Astrocyte (in vitro differentiated cells and primary cell): ENCODE measurements around the gene FCN1. TPM values are rescaled to one million over a fixed set of nuclear protein-coding genes. Genes with fewer than 3 reads are reported as not detected.

Experiments
- DNase-seq: peaks from one replicate; pipeline ENCODE4 v3.0.0-alpha.2; 2010; ENCODE audit warnings: low read depth
- FAIRE-seq: peaks from 2 replicates; lab custom pipeline; 2011; peaks lifted over from hg19 to GRCh38; lab: Jason Lieb, UNC
- H2AFZ ChIP-seq: 2 replicates; pipeline ENCODE4 v1.6.0; 2012; ENCODE audit warnings: low read depth, low read length, inconsistent platforms
- H3K27ac ChIP-seq: 2 replicates; pipeline ENCODE4 v1.5.1; 2011; ENCODE audit warnings: low read depth, low read length, inconsistent platforms
- H3K27me3 ChIP-seq: 2 replicates; pipeline ENCODE4 v1.6.0; 2011; ENCODE audit warnings: low read length, inconsistent platforms; ENCODE audit not compliant: insufficient read depth
- H3K36me3 ChIP-seq: 2 replicates; pipeline ENCODE4 v1.5.1; 2011; ENCODE audit warnings: low read length, inconsistent platforms; ENCODE audit not compliant: insufficient read depth
- H3K4me1 ChIP-seq: 2 replicates; pipeline ENCODE4 v1.5.1; 2011; ENCODE audit warnings: low read length, inconsistent platforms; ENCODE audit not compliant: insufficient read depth
- H3K4me2 ChIP-seq: 2 replicates; pipeline ENCODE4 v1.6.0; 2012; ENCODE audit warnings: low read length, inconsistent platforms
- H3K4me3 ChIP-seq: 2 replicates; pipeline ENCODE4 v1.5.1; 2011; ENCODE audit warnings: low read depth, mild to moderate bottlenecking, low read length, inconsistent platforms; ENCODE audit not compliant: insufficient read depth
- H3K79me2 ChIP-seq: 2 replicates; pipeline ENCODE4 v1.6.0; 2012; ENCODE audit warnings: mild to moderate bottlenecking, low read length, inconsistent platforms; ENCODE audit not compliant: insufficient read depth
- H3K9ac ChIP-seq: 2 replicates; pipeline ENCODE4 v1.6.0; 2012; ENCODE audit warnings: mild to moderate bottlenecking, low read length, inconsistent platforms
- H3K9me3 ChIP-seq: 2 replicates; pipeline ENCODE4 v1.5.1; 2012; ENCODE audit warnings: low read depth, mild to moderate bottlenecking, low read length, inconsistent platforms; ENCODE audit not compliant: insufficient read depth
- H4K20me1 ChIP-seq: 2 replicates; pipeline ENCODE4 v1.6.0; 2012; ENCODE audit warnings: low read length, inconsistent platforms; ENCODE audit not compliant: insufficient read depth
- H3K27ac Mint-ChIP-seq: one replicate; pipeline ENCODE4 v1.8.0; 2021; ENCODE audit warnings: mild to moderate bottlenecking, mixed read lengths; ENCODE audit not compliant: unreplicated experiment
- H3K27me3 Mint-ChIP-seq: one replicate; pipeline ENCODE4 v1.8.0; 2021; ENCODE audit warnings: low read depth, mixed read lengths; ENCODE audit not compliant: unreplicated experiment
- H3K36me3 Mint-ChIP-seq: one replicate; pipeline ENCODE4 v1.8.0; 2021; ENCODE audit warnings: low read depth, mixed read lengths; ENCODE audit not compliant: unreplicated experiment
- H3K4me1 Mint-ChIP-seq: one replicate; pipeline ENCODE4 v1.8.0; 2021; ENCODE audit warnings: low read depth, mixed read lengths; ENCODE audit not compliant: unreplicated experiment
- H3K4me3 Mint-ChIP-seq: one replicate; pipeline ENCODE4 v1.8.0; 2021; ENCODE audit warnings: mild to moderate bottlenecking, moderate library complexity, mixed read lengths; ENCODE audit not compliant: unreplicated experiment
- H3K9me3 Mint-ChIP-seq: one replicate; pipeline ENCODE4 v1.8.0; 2021; ENCODE audit warnings: mild to moderate bottlenecking, mixed read lengths; ENCODE audit not compliant: unreplicated experiment
- CTCF ChIP-seq: IDR thresholded peaks from 2 replicates; pipeline ENCODE4 v1.5.1; 2011; ENCODE audit warnings: low read depth, mild to moderate bottlenecking, inconsistent platforms, low read length, moderate library complexity; ENCODE audit not compliant: insufficient read depth
- EZH2 ChIP-seq: IDR thresholded peaks from 2 replicates; pipeline ENCODE4 v1.6.1; 2012; ENCODE audit warnings: mild to moderate bottlenecking, low read length, inconsistent platforms; ENCODE audit not compliant: insufficient read depth
- total RNA-seq: library from RNA; stranded (reverse); gene quantifications from 2 replicates; pipeline ENCODE4 v1.2.1, GENCODE V29; 2021

FCN1 gene
- total RNA-seq, 1 donor from 2014 or later = not detected

GRCh38 chr9:134949681-134950385 lies 32.1 kb upstream of the FCN1 start:
- DNase-seq = no peak
- no peaks in the 10 kb centered on the region for H3K36me3 ChIP-seq
- TF ChIP-seq EZH2 (no peak), CTCF (no peak)
- no peaks in the 10 kb centered on the region for H4K20me1 ChIP-seq
- H3K4me3 ChIP-seq = no peak overlapping the region
- H3K27ac ChIP-seq = no peak overlapping the region
- H2AFZ ChIP-seq = no peak overlapping the region
- peaks cover 2% of the 10 kb centered on the region for H3K27me3 ChIP-seq
- no peaks in the 10 kb centered on the region for H3K9me3 ChIP-seq
- FAIRE-seq = no peak
- Mint-ChIP-seq H3K4me1 (no peaks in the 10 kb centered on the region), H3K36me3 (no peaks in the 10 kb centered on the region), H3K9me3 (peaks cover 2% of the 10 kb centered on the region), H3K4me3 (no peak overlapping the region), H3K27me3 (peaks cover 12% of the 10 kb centered on the region), H3K27ac (no peak overlapping the region)
- no peak overlapping the region for H3K4me2 ChIP-seq
- H3K9ac ChIP-seq = no peak overlapping the region
- H3K4me1 ChIP-seq = no peaks in the 10 kb centered on the region
- H3K79me2 ChIP-seq = no peaks in the 10 kb centered on the region

GRCh38 chr9:134948149-134948548 lies 30.4 kb upstream of the FCN1 start:
- no peak overlapping the region for H2AFZ ChIP-seq
- peaks cover 5% of the 10 kb centered on the region for H3K27me3 ChIP-seq
- Mint-ChIP-seq H3K27me3 (peaks cover 14% of the 10 kb centered on the region), H3K4me1 (no peaks in the 10 kb centered on the region), H3K9me3 (peaks cover 1% of the 10 kb centered on the region), H3K4me3 (no peak overlapping the region), H3K27ac (no peak overlapping the region), H3K36me3 (no peaks in the 10 kb centered on the region)
- TF ChIP-seq EZH2 (no peak), CTCF (no peak)
- no peak overlapping the region for H3K4me2 ChIP-seq
- H3K27ac ChIP-seq = no peak overlapping the region
- no peak for FAIRE-seq
- H3K9me3 ChIP-seq = no peaks in the 10 kb centered on the region
- H3K79me2 ChIP-seq = no peaks in the 10 kb centered on the region
- H3K4me3 ChIP-seq = no peak overlapping the region
- DNase-seq = no peak
- no peak overlapping the region for H3K9ac ChIP-seq
- H4K20me1 ChIP-seq = no peaks in the 10 kb centered on the region
- H3K4me1 ChIP-seq = no peaks in the 10 kb centered on the region
- no peaks in the 10 kb centered on the region for H3K36me3 ChIP-seq

- Mint-ChIP-seq H3K4me3 (no peak overlapping the region), H3K9me3 (peaks cover 1% of the 10 kb centered on the region), H3K36me3 (no peaks in the 10 kb centered on the region), H3K4me1 (no peaks in the 10 kb centered on the region), H3K27me3 (peaks cover 20% of the 10 kb centered on the region), H3K27ac (no peak overlapping the region)
- no peaks in the 10 kb centered on the region for H3K4me1 ChIP-seq
- no peak overlapping the region for H3K27ac ChIP-seq
- FAIRE-seq = no peak
- no peak overlapping the region for H3K4me2 ChIP-seq
- no peak for DNase-seq
- no peaks in the 10 kb centered on the region for H4K20me1 ChIP-seq
- no peak overlapping the region for H3K9ac ChIP-seq
- TF ChIP-seq EZH2 (no peak), CTCF (no peak)
- peaks cover 5% of the 10 kb centered on the region for H3K27me3 ChIP-seq
- no peaks in the 10 kb centered on the region for H3K9me3 ChIP-seq
- H2AFZ ChIP-seq = no peak overlapping the region
- no peak overlapping the region for H3K4me3 ChIP-seq
- no peaks in the 10 kb centered on the region for H3K79me2 ChIP-seq
- no peaks in the 10 kb centered on the region for H3K36me3 ChIP-seq
Observed at GRCh38 chr9:134947265-134947955, 29.7 kb upstream of the FCN1 start.
